LoVo (cell line): ENCODE measurements around the gene EIF3J.
"Not testable (repeated sequence)": the region's sequence is repeated elsewhere in the genome, so short reads cannot be mapped to it uniquely, and the experiment has no call there.

Experiments
- DNase-seq: peaks from one replicate; pipeline ENCODE4 v3.0.0-alpha.2; 2016; ENCODE audit warnings: low spot score

Gene EIF3J

DNA sequence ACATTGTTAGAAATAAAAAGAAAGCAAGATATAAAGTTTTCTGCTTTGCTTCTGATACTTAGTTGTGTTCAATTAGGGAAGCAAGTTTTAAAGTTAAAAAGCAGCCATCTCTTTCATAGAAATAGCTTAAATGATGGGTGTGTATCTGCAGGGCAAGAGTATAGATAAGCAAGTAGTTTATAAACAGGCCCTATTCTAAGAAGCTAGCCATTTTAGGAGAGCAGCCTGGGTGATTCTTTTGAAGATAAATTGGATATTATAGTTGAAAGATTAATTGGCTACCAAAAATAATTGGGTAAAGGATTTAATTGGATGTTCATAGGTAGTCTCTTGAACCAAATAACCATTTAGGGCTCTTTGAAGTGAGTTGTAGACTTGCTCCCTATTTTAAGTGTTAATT, 5.6 kb downstream of the EIF3J start:
- DNase-seq = no peak

DNA sequence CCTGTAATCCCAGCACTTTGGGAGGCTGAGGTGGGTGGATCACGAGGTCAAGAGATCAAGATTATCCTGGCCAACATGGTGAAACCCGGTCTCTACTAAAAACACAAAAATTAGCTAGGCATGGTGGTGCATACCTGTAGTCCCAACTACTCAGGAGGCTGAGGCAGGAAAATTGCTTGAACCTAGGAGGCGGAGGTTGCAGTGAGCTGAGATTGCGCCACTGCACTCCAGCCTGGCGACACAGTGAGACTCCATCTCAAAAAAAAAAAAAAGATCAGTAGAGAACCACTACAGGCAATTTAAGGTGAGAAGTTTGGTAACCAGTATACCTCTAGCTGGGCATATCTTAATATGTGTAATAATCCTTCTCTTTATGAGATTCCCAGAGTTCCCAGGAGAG, 7.8 kb downstream of the EIF3J start:
- not testable (repeated sequence) for DNase-seq

DNA sequence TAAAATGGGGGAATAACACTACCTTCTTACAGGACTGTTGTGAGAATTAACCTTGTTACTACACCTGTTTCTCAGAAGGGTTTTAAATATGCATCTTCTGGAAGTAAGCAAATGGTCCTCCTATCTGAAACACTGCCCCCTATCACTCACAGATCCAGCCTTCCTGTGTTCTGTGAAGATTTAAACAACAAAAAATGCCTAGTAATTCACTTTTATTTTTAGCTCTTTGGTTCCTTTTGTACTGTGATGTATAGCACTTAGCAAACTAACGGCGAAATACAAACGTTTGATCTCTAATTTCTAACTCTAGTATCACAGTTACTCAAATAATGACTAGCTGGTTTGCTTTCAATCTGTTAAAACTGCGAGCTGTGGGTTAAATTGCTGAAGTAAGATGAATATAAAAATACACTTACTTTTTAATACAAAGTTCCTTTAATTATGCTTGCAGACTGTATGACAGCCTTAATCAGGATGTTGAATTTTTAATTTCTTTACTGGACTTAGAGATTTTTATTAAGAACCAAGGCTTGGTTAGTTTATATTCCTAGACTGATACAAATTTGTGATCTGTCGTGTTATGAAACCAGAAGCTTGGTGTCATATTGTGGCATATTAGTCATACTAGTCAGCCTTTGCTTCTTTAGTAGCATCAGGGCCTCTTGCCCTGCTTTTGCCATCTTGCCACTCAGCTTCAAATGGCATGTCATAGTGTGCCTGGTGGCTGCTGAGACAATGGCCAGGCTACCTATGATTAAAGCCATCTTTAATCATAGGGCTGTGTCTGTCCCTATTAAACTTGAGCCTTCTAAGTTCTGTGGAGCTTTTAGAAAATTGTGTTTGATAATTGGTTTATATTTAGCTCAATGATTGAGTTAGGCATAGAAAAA, 9.2 kb downstream of the EIF3J start:
- DNase-seq = no peak

DNA sequence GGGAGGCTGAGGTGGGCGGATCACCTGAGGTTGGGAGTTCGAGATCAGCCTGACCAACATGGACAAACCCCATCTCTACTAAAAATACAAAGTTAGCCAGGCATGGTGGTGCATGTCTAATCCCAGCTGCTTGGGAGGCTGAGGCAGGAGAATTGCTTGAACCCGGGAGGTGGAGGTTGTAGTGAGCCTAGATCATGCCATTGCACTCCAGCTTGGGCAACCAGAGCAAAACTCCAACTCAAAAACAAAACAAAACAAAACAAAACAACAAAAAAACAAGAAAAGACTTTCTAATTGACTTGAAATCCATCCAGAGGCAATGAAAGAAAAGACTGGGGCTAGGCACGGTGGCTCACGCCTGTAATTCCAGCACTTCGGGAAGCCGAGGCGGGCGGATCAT, 12.2 kb downstream of the EIF3J start:
- DNase-seq = not testable (repeated sequence)

DNA sequence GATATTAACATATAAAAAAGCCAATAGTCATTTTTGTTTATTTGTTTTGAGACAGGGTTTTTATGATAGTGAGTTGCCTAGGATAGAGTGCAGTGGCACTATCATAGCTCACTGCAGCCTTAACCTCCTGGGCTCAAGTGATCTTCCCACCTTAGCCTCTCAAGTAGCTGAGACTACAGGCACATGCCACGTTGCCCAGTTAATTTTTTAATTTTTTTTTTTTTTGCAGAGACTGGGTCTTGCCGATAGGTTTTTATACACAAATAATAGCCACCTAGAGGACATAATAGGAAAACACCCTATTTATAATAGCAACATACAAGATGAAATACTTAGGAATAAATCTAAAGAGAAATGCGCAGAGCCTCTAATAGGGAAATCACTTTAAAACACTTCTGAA, 13.3 kb downstream of the EIF3J start:
- DNase-seq = no peak

DNA sequence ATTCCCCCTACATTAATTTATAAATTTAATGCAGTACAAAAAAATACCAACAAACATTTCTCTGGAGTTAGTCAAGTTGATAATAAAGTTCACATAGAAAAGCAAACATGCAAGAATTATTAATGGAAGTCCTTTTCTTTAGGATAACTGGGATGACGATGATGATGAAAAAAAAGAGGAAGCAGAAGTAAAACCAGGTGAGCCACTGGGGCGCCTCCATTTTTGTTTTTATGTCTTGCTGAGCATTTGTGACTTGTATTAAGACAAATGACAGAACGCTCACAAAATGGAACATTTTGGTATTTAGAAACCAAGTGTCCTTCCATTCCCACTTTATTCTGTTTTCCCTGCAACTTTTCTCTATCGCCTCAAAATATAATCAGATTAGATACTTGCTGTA, 13.8 kb downstream of the EIF3J start:
- DNase-seq = no peak

DNA sequence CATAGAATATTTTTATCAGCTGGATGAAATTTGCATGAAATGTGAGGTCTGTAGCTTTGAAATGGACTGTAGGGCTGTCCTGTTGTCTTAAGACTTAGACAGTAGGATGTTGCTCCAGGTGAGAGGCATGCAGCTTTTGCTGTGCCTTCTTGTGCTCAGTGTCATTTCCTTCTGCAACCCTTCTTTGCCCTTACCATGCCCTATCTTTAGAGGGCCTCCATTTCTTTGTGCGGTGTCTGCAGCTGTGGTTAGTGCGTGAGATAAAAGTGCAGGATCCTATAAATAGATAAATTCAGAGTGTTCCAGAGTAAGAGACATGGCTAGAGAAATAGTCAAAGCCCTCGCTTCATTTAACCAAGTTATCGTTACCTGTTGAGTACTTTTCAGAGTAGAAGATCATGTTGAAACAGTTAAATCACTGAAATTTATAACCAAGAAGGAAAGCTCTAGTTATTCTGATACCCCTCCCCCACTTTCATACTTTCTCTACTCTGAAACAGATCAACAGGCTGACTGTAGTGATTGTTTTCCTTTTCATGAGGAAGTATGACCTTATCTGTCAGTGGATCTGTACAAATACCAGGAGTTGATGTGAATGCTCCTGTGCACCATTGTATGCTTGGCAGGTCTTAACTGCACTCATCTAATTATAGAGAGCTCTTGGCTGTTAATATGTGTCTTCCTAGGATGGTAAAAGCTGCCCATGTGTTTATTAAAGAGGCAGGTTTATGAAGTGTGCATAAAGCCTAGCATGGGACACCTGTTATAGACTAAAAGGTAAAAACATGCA, 18.2 kb downstream of the EIF3J start:
- DNase-seq = no peak

DNA sequence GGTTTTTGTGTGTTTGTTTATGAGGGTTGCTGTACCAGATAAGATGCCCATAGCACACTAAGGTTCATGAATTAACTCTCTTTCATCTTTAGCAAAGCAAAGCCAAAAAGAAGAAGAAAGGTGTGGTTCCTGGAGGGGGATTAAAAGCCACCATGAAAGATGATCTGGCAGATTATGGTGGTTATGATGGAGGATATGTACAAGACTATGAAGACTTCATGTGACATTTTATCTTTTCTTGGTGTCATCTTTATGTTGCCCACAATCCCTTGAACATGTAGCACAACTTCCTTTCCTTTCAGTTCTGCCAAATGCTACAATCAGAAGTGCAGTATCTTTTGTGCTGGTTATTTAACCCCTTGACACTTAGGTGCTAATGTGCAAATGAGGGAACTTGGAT, 24.0 kb downstream of the EIF3J start:
- DNase-seq = not testable (repeated sequence)

DNA sequence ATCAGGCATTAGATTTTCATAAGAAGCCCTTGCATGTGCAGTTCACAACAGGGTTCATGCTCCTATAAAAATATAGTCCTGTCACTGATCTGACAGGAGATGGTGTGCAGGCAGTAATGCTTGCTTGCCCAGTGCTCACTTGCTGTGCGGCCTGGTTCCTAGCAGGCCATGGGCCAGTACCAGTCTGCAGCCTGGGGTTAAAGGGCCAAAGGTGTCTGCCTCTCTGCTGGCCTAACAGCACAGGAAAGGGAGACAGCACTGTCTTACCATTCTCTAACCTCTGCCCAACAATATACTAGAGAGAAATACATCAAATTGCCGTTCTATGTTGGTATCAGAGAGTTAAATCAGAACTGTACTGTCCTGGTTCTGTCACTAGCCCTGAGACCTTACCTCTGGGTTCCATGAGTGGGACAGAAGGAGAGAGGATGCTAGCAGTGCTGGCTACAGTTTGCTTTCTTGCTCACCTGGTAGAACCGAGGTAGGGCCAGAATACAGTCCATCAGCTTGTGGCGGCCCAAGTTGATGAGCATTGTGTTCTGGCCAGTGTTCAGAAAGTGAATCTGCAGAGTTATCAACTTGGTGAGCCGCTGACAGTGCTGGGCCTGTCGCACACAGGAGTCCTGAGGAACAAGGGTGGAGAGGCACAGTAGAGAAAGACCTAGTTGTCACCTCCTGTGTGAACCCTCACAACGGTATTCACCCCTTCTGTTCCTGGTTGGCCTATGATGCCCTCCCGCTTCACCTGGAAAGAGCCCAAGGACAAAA, 28.6 kb downstream of the EIF3J start:
- no peak for DNase-seq

DNA sequence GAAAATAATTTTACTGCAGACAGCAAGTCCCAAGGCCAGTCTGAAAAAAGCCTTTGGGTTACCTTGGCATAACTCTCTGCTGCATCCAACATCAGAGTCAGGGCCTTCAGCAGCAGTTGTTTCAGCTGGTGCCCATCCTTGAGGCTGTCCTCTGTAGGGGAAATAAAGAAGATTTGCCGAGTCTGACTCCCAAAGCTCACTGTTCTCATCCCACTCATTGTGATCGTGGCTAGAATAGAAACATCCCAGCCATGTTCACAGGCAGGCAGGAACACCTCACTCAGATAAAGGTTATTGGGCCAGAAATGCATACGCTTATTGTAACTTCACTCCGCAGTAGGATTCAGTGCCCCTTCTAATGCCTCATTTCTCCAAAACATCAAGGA, 29.2 kb downstream of the EIF3J start:
- DNase-seq = no peak

DNA sequence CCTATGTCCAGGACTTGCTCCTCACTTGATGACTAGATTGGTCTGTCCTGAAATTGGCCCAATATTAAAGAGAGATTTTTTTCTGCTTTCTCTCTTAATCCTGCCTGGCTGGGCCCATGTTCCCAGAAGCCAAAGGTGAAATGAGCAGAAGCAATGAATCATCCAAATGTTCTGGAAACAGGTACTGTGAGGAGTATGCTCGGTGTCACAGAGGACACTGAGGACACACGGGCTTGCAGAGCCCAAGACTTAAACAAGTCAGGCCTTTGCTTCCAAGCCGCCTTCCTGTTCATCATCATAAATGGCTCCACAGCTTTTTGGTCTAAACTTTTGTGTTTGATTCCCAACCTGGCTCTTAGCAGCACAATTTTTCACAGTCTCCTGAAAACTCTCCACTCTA, 31.4 kb downstream of the EIF3J start:
- DNase-seq = no peak

DNA sequence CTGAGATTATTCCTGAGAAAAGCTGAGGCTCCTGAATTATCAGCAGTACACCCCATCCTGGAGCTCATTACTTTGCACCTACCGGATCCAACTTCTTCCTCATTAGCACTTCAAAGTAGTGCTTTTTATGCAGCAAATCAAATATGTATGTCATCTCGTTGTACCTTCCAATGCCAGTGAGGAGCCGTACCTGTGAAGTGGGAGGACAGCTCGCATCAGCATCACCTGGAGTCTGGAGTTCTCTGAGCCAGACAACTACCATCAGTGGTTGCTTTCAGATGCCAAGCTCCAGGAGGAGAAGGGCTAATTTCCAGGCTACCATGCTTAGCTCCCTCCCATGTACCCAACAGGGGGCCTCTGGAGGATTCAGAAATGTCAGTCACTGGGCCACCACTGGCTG, 32.4 kb downstream of the EIF3J start:
- DNase-seq = no peak

DNA sequence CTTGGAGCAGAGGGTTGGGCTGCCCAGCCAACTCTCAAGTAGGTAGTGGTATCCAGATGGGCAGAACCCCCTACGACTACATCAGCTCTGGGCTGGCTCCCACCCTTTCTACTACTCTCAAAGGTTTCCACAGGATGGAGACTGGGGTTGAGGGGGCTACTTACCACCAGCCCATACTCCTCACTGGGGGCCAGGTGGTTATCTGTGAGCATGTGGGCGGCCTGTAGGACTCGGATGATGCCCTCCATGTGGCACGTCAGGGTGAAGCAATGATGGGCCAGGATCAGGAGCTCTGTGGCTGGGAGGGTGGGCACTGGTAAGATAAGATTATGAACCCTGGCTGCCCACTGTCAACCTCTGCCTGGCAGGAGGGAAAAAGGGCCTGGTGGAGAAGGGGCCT, 33.4 kb downstream of the EIF3J start:
- DNase-seq = no peak

DNA sequence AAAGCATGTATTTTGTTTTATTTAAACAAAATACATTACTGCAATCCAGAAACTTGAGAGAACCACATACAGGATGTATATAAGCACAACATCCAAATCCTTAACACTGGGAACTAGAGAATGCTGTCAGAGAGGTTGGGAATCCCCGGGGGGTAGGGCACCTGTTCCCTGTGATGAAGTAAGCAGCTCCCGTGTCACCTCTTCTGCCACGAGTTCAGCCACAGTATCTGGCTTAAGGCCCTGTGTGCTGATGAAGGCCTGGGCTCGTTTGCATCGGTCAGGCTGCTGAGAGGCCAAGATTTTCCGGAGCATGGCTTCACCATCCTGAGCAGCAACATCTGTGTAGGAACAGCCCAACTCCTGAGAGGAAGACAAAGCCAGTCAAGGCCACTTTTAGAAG, 36.4 kb downstream of the EIF3J start:
- DNase-seq = no peak

DNA sequence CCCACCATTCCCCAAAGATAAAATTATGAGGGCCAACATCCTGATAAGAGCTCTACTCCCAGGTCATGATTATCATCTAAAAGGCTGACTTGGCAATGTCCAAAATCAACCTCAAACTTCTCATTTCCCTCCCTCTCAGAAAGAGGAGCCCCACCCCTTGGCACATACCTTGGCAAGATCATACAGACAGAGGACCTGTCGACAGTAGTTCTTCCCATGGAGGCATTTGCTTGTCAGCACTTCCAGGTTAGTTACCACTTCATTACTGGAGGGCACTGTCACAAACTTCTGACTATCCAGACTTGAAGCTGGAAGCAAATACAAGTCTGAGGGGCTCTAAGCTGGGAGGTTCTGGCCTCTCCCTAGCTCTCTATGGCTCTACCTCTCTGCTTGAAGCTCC, 37.8 kb downstream of the EIF3J start:
- no peak for DNase-seq

DNA sequence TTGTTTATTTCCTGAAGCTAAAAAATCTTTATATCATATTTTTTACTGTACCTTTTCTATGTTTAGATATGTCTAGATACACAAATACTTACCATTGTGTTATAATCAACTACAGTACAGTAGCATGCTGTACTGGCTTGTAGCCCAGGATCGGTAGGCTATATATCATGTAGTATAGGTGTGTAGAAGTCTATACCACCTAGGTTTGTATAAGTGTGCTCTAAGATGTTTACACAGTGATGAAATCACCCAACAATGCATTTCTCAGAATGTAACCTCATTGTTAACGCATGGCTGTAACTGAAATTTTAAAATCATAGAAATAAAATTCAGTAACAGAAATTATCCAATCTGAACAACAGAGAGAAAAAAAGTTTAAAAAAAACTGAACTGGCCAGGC, 43.2 kb downstream of the EIF3J start:
- no peak for DNase-seq

DNA sequence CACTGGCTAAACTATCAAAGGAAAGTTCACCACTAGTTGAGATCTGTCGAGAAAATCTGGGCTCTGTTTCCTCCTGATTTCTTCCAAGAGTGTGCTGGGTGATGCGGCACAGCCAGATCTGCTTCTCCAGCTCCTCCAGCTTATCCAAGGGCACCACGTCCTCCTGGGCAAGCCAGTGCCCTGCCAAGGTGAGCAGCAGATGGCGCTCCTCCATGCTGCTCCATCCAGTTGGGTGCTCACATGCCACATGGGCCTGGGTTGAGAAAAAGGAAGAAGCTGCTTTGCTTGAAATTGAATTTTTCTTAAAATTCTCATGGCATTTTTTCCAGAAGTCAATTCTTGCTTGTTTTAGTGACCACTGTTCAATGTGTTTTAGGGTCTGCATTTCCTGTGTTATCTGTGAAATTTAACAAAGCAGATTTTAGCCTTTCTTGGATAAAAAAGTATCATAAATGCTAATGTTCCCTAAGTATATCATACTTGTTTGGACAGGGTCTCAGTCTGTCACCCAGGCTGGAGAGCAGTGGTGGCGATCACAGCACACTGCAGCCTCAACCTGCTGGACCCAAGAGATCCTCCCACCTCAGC, 47.3 kb downstream of the EIF3J start:
- no peak for DNase-seq

DNA sequence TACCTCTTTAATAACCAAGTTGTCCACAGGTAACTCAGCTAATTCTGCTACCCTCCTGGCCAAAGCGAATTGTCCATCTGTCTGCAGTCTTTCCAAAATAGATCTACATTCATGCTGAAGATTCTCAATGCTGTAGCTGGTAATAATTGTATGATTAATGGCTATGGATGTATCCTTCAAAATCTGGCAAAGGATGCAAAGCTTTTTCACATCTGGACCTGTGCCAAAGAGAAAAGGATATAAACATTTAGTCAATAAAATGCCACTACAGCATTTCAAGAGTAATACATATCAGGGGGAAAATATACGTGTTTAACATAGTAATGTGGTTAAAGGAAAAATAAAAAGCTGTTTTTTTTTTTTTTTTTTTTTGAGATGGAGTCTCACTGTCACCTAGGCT, 48.7 kb downstream of the EIF3J start:
- DNase-seq = no peak

DNA sequence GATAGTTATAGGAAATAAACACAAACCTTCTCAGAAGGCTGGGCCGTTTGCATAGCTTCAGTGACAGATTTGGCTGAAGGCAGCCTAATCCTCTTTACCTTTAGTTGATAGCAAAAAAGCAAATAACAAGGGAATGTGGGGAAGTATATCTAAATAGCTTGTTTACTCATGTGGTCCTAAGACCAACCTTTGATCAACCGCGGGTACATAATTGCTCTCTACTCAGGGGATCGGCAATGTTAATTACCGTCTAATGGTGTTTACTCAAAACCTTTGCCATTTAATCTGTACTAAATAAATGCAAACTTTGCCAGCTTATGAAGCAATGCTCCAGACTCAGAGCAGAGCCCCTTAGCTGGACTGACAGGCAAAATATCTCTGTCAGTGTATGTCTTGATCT, 51.6 kb downstream of the EIF3J start:
- DNase-seq = no peak

DNA sequence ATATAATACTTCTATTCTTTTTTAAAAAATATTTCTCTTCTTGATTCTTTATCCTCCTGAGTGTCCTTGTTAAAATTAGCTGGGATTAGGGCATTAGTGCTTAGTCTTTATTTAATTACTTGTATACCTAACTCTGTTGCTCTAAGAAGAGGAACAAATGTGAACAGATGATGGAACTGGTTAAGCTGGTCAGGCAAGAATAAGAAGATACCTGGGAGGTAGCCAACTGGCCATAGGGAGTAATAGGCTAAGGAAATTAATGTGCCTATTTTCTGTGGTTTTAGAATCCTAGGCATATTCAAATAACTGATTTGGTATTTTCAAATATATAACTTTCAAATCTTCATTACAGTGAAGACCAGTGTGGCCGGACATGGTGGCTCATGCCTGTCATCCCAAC, 54.4 kb downstream of the EIF3J start:
- DNase-seq = no peak

DNA sequence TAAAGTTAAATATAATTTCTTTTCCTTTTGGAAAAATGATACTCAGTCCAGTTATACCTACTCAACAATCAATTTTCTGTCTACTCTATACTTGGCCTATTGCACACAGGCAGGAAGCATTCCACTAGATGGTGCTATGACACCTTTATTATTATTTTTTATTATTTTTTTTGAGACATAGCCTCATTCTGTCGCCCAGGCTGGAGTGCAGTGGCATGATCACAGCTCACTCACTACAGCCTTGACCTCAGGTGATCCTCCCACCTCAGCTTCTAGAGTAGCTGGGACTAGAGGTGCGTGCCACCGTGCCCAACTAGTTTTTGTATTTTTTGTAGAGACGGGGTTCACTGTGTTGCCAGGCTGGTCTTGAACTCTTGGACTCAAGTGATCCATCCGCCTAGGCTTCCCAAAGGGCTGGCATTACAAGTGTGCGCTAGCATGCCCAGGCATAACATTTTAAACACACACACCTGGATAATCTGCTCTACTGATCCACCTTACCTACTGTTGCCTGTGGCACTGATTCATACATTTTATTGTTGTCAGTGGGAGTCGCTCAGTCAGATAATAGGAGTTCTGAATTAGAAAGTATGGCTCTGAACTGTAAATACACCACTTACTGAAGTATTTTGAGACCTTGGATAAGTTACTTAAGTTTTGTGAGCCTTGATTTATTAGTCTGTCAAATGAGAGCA, 56.2 kb downstream of the EIF3J start:
- no peak for DNase-seq

DNA sequence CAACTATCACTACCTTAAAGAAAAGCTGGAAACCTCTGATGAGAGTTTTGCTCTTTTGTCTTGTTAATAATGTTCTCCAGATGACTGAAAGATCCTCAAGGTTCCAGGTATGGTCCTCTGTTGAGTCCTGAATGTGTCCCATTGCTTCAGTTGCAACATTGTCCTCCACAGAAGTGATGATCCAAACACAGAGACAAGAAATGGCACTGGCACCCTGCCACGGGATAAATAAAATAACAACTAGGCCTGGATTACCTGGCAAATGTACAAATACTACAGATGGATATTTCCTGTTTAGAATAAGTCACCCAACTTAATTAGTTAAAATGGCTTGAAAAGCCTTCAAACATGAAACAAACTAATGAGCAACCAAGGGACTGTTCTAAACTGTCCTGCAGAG, 58.3 kb downstream of the EIF3J start:
- no peak for DNase-seq
